Thyroid gland (tissue), 4 donors: ENCODE results near the gene C20orf144.

ENCODE experiments used
- POLR2A ChIP-seq, 2 donors: fragments of 450-650 bp; IDR thresholded peaks; one replicate each; pipeline ENCODE4 v1.6.1; 2017; ENCODE audit warnings: antibody characterized with exemption in 2 of 2, mild to moderate bottlenecking in 2 of 2, moderate library complexity in 1 of 2
- TF ChIP-seq, protein P1 (sequence below), 6 experiments: fragments of 200-600 bp in 3 of 6; fragments of 450-650 bp in 3 of 6; sonication (generic) in 3 of 6; IDR thresholded peaks; one replicate each; pipeline ENCODE4 v1.5.1; 2016 to 2019; ENCODE audit warnings: antibody characterized with exemption in 6 of 6, mild to moderate bottlenecking in 2 of 6, inconsistent platforms in 1 of 6, moderate library complexity in 1 of 6

DNA sequence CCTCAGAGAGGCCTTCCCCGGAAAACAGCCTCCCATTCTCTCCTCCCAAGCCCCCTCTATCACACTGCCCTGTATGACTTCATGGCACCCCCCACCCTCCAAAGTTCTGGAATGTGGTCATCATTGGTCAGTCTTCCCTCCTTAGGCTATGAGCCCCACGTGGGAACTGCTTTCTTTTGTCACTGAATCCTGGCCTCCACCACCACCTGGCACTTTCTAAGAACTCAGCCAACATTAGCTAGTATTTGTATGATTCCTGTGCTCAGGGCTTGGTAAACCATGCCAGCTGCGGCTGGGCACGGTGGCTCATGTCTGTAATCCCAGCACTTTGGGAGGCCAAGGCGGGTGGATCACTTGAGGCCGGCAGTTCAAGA, 32.5 kb downstream of the C20orf144 start:
- TF ChIP-seq, protein P1, sequence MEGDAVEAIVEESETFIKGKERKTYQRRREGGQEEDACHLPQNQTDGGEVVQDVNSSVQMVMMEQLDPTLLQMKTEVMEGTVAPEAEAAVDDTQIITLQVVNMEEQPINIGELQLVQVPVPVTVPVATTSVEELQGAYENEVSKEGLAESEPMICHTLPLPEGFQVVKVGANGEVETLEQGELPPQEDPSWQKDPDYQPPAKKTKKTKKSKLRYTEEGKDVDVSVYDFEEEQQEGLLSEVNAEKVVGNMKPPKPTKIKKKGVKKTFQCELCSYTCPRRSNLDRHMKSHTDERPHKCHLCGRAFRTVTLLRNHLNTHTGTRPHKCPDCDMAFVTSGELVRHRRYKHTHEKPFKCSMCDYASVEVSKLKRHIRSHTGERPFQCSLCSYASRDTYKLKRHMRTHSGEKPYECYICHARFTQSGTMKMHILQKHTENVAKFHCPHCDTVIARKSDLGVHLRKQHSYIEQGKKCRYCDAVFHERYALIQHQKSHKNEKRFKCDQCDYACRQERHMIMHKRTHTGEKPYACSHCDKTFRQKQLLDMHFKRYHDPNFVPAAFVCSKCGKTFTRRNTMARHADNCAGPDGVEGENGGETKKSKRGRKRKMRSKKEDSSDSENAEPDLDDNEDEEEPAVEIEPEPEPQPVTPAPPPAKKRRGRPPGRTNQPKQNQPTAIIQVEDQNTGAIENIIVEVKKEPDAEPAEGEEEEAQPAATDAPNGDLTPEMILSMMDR (IDR thresholded peaks at IDR 0.05) = no peak
- no peak for TF ChIP-seq POLR2A (IDR thresholded peaks at IDR 0.05)
